ENCODE data around the gene DPYD. TPM values are rescaled to one million over a fixed set of nuclear protein-coding genes. Genes with fewer than 3 reads are reported as not detected.

The DPYD gene
- polyA plus RNA-seq, 3 donors from 2014 or later = 23.0 to 35.9 (median 30.8) TPM

DNA sequence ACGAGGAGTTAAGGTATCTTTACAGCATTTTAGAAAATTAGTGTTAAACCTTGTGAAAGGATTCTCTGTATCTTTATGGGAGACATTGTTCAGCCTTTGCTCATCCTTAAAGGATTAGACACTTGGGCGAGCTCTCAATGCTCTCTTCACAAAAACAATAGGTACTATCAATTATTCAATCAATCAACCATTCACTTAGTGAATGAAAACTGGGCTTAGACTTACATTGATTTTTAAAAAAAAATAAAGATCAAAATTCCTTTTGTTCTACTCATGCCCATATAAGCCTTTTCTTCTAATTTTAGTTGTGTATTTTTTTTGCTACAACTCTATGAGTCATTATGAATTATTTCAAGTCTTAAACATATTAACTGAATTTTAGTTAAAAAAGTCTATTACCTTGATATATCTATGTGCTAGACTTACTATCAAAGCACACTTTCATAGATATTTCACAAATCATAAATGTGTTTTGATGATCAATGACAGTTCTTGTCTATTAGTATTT lies 181.2 kb downstream of the DPYD start:
- DNase-seq = no peak
- no peak overlapping the region for H3K4me3 Mint-ChIP-seq
- H3K27ac Mint-ChIP-seq = no peak overlapping the region
- no peaks in the 10 kb centered on the region for H3K27me3 Mint-ChIP-seq (ENCODE audit: low read depth in 3 of 3)
- peaks cover 0 to 3% (median 0%) of the 10 kb centered on the region in 3 donors for H3K36me3 Mint-ChIP-seq
- H3K9me3 Mint-ChIP-seq = no peaks in the 10 kb centered on the region
- H3K4me1 Mint-ChIP-seq = peaks cover 0 to 19% of the 10 kb centered on the region in 2 donors

DNA sequence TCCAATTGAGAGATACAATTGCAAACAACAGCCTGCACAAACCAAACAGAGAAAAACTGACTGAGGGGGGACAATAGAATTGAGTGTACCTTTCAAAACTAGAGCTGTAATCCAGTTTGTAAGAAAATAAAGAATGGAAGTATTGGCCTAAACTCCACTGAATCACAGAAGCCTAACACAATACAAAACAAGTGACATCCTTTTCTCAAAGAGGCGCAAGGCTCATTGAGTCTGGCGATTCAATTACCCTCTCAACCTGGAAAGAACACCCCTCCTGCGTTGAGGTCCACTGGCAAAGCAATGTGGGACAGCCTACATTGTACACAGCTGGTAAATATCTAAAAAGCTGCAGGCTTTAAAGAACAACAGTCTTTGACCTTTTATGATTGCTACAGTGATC lies 182.6 kb downstream of the DPYD start:
- Mint-ChIP-seq H3K27me3 (ENCODE audit: low read depth in 3 of 3) (no peaks in the 10 kb centered on the region), H3K4me3 (no peak overlapping the region), H3K9me3 (no peaks in the 10 kb centered on the region), H3K4me1 (peaks cover 0 to 19% of the 10 kb centered on the region in 2 donors), H3K36me3 (peaks cover 0 to 3% (median 0%) of the 10 kb centered on the region in 3 donors), H3K27ac (no peak overlapping the region)
- no peak for DNase-seq

GRCh38 chr1:97730271-97730670 lies 190.6 kb downstream of the DPYD start:
- H3K4me3 Mint-ChIP-seq = no peak overlapping the region
- H3K27ac Mint-ChIP-seq = no peak overlapping the region
- H3K4me1 Mint-ChIP-seq = peaks cover 0 to 5% of the 10 kb centered on the region in 2 donors
- H3K27me3 Mint-ChIP-seq (ENCODE audit: low read depth in 3 of 3) = no peaks in the 10 kb centered on the region
- no peaks in the 10 kb centered on the region for H3K36me3 Mint-ChIP-seq
- DNase-seq = no peak
- no peaks in the 10 kb centered on the region for H3K9me3 Mint-ChIP-seq

DNA sequence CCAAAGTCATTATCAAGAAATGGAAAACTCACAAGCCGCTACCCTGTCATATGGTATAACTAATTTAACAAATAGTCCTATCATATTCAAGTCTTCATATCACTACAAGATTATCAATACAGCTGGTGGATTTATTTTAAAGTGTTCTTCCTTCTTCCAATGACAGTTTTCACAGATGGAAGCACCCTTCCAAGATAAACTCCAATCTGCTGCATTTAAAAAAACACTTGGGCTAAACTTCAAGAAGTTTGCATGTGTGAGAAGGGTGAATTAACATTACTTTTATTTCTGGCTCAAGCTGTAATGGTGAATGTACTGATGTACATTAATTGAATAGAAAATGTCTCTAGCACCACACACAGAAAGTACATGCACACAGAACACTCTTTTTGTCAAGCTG lies 192.4 kb downstream of the DPYD start:
- Mint-ChIP-seq H3K4me3 (no peak overlapping the region), H3K27ac (no peak overlapping the region), H3K27me3 (ENCODE audit: low read depth in 3 of 3) (no peaks in the 10 kb centered on the region), H3K4me1 (peaks cover 5 to 16% of the 10 kb centered on the region in 2 donors), H3K9me3 (peaks cover 0 to 2% (median 0%) of the 10 kb centered on the region in 6 donors), H3K36me3 (peaks cover 0 to 10% (median 3%) of the 10 kb centered on the region in 3 donors)
- DNase-seq = no peak

- DNase-seq = no peak
- Mint-ChIP-seq H3K27me3 (ENCODE audit: low read depth in 3 of 3) (peaks cover 0 to 2% (median 0%) of the 10 kb centered on the region in 3 donors), H3K4me3 (no peak overlapping the region), H3K9me3 (peaks cover 0 to 2% (median 0%) of the 10 kb centered on the region in 6 donors), H3K4me1 (peaks cover 5 to 16% of the 10 kb centered on the region in 2 donors), H3K36me3 (peaks cover 0 to 10% (median 3%) of the 10 kb centered on the region in 3 donors), H3K27ac (no peak overlapping the region)
These were observed 193.8 kb downstream of the DPYD start for GRCh38 chr1:97727029-97727428.

GRCh38 chr1:97726386-97726785 lies 194.4 kb downstream of the DPYD start:
- Mint-ChIP-seq H3K4me3 (no peak overlapping the region), H3K9me3 (peaks cover 0 to 2% (median 0%) of the 10 kb centered on the region in 6 donors), H3K27me3 (ENCODE audit: low read depth in 3 of 3) (peaks cover 0 to 2% (median 0%) of the 10 kb centered on the region in 3 donors), H3K27ac (no peak overlapping the region), H3K4me1 (peaks cover 5 to 16% of the 10 kb centered on the region in 2 donors), H3K36me3 (peaks cover under 1 to 11% (median 3%) of the 10 kb centered on the region in 3 donors)
- no peak for DNase-seq

DNA sequence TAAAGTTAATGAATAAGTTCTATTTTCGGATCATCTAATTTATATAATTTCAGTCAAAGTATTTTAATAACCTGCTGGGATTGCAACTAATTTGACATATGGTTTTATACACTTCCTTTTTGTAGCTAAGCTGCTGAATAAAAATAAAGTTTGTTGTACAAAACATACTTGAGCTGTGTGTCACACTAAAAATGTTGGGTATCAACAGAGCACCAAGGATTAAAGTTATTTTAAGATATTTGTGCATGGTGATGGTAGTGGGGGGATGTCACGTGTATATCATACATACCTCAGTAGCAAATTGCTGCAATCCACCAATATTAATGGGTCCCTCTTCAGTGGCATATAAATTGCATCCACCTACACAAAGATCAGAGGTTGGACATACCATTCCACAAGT lies 199.6 kb downstream of the DPYD start:
- Mint-ChIP-seq H3K9me3 (peaks cover 0 to 5% (median 0%) of the 10 kb centered on the region in 6 donors), H3K4me3 (no peak overlapping the region), H3K36me3 (peaks cover 26 to 42% (median 31%) of the 10 kb centered on the region in 3 donors), H3K27ac (no peak overlapping the region), H3K27me3 (ENCODE audit: low read depth in 3 of 3) (peaks cover 0 to 2% (median 0%) of the 10 kb centered on the region in 3 donors), H3K4me1 (peaks cover 7 to 16% of the 10 kb centered on the region in 2 donors)
- DNase-seq = no peak

GRCh38 chr1:97712980-97713379 lies 207.9 kb downstream of the DPYD start:
- DNase-seq = no peak
- H3K36me3 Mint-ChIP-seq = peaks cover 11 to 20% (median 13%) of the 10 kb centered on the region in 3 donors

GRCh38 chr1:97711858-97712257 lies 209.0 kb downstream of the DPYD start:
- Mint-ChIP-seq H3K27me3 (ENCODE audit: low read depth in 3 of 3) (no peaks in the 10 kb centered on the region), H3K27ac (no peak overlapping the region), H3K36me3 (peaks cover 5 to 9% (median 6%) of the 10 kb centered on the region in 3 donors), H3K9me3 (no peaks in the 10 kb centered on the region), H3K4me1 (no peaks in the 10 kb centered on the region), H3K4me3 (no peak overlapping the region)
- no peak for DNase-seq

More at GRCh38 chr1:97712980-97713379, 207.9 kb downstream of the DPYD start:
- H3K9me3 Mint-ChIP-seq = peaks cover 0 to 3% (median 0%) of the 10 kb centered on the region in 6 donors
- H3K4me3 Mint-ChIP-seq = no peak overlapping the region
- no peaks in the 10 kb centered on the region for H3K4me1 Mint-ChIP-seq
- H3K27me3 Mint-ChIP-seq (ENCODE audit: low read depth in 3 of 3) = no peaks in the 10 kb centered on the region
- no peak overlapping the region for H3K27ac Mint-ChIP-seq

DNA sequence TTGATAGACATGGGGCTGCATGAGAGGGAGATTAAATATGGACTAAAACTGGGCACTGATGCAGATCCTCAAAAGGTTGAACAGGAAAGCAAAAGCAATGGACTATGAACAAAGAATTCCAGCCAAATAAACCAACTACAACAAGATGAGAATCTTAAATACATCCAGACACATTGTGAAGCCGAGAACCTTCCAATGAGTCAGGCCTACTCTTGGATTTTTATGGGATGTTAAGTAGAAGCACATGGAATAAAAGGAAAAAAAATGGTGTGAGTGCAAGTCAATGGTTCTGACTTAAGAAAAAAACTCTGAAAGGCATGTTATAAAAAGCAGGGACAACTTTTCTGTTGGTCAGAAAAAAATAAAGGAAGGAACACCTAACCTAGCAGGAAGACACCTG lies 227.2 kb downstream of the DPYD start:
- no peak for DNase-seq
- Mint-ChIP-seq H3K27ac (no peak overlapping the region), H3K9me3 (no peaks in the 10 kb centered on the region), H3K4me3 (no peak overlapping the region), H3K36me3 (peaks cover 0 to 32% (median 11%) of the 10 kb centered on the region in 3 donors), H3K4me1 (no peaks in the 10 kb centered on the region), H3K27me3 (ENCODE audit: low read depth in 3 of 3) (no peaks in the 10 kb centered on the region)

- H3K4me1 Mint-ChIP-seq = no peaks in the 10 kb centered on the region
- no peak for DNase-seq
- H3K9me3 Mint-ChIP-seq = no peaks in the 10 kb centered on the region
- no peak overlapping the region for H3K4me3 Mint-ChIP-seq
- H3K27me3 Mint-ChIP-seq (ENCODE audit: low read depth in 3 of 3) = no peaks in the 10 kb centered on the region
- H3K27ac Mint-ChIP-seq = no peak overlapping the region
- H3K36me3 Mint-ChIP-seq = peaks cover 5 to 40% (median 25%) of the 10 kb centered on the region in 3 donors
These were observed 229.5 kb downstream of the DPYD start for GRCh38 chr1:97691325-97691724.

- no peak for DNase-seq
- H3K27me3 Mint-ChIP-seq (ENCODE audit: low read depth in 3 of 3) = no peaks in the 10 kb centered on the region
- H3K36me3 Mint-ChIP-seq = peaks cover 31 to 54% (median 46%) of the 10 kb centered on the region in 3 donors
- no peaks in the 10 kb centered on the region for H3K9me3 Mint-ChIP-seq
- no peak overlapping the region for H3K27ac Mint-ChIP-seq
- H3K4me3 Mint-ChIP-seq = no peak overlapping the region
- H3K4me1 Mint-ChIP-seq = no peaks in the 10 kb centered on the region
These were observed 235.5 kb downstream of the DPYD start for GRCh38 chr1:97685360-97685759.

DNA sequence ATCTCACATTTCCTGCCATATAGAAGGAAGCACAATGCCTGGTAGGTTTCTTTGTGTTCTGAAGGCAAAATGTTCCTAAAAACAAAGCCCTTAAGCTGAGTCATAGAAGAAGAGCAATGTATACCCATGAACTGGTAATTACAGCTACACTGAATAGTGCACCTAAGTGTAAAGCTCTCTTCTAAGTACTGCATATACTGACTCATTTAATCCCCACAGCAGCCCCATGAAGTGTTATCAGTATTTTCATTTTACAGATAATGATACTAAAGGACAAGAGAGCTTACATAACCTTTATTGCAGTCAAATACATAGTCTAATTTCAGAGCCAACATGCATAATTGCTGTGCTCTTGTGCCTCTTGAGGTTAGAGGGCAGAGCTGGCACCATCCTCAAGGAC lies 239.9 kb downstream of the DPYD start:
- H3K36me3 Mint-ChIP-seq = peaks cover 40 to 58% (median 44%) of the 10 kb centered on the region in 3 donors
- no peaks in the 10 kb centered on the region for H3K9me3 Mint-ChIP-seq
- no peak overlapping the region for H3K4me3 Mint-ChIP-seq
- no peaks in the 10 kb centered on the region for H3K4me1 Mint-ChIP-seq
- no peak overlapping the region for H3K27ac Mint-ChIP-seq
- peaks cover 0 to 2% (median 0%) of the 10 kb centered on the region in 3 donors for H3K27me3 Mint-ChIP-seq (ENCODE audit: low read depth in 3 of 3)
- DNase-seq = no peak

GRCh38 chr1:97680470-97680869 lies 240.4 kb downstream of the DPYD start:
- peaks cover 0 to 2% (median 0%) of the 10 kb centered on the region in 3 donors for H3K27me3 Mint-ChIP-seq (ENCODE audit: low read depth in 3 of 3)
- no peak overlapping the region for H3K27ac Mint-ChIP-seq
- H3K9me3 Mint-ChIP-seq = no peaks in the 10 kb centered on the region
- no peak overlapping the region for H3K4me3 Mint-ChIP-seq
- peaks cover 37 to 54% (median 40%) of the 10 kb centered on the region in 3 donors for H3K36me3 Mint-ChIP-seq
- H3K4me1 Mint-ChIP-seq = no peaks in the 10 kb centered on the region
- DNase-seq = no peak

- Mint-ChIP-seq H3K27me3 (ENCODE audit: low read depth in 3 of 3) (peaks cover 0 to 2% (median 0%) of the 10 kb centered on the region in 3 donors), H3K36me3 (peaks cover 25 to 42% (median 38%) of the 10 kb centered on the region in 3 donors), H3K4me3 (no peak overlapping the region), H3K27ac (no peak overlapping the region), H3K4me1 (no peaks in the 10 kb centered on the region), H3K9me3 (no peaks in the 10 kb centered on the region)
- no peak for DNase-seq
These were observed 243.1 kb downstream of the DPYD start for GRCh38 chr1:97677702-97678101.

Data from immature natural killer cell (primary cell).